CD8-positive, alpha-beta memory T cell (primary cell): Measurements from ENCODE around the gene MYL3. TPM values are rescaled to one million over a fixed set of nuclear protein-coding genes. Genes with fewer than 3 reads are reported as not detected.
A peak's percentile ranks its signal among the peaks of the same experiment; 100 is the strongest.

Experiments used
- CTCF ChIA-PET: fragments of 350-600 bp; sonication (Branson Sonifier 250); formaldehyde crosslinking; loops from one replicate; lab custom pipeline; 2021; ENCODE audit warnings: antibody characterized with exemption; lab: Charles Lee
- POLR2A ChIA-PET: fragments of 350-600 bp; sonication (Branson Sonifier 250); formaldehyde crosslinking; loops from one replicate; lab custom pipeline; 2021; ENCODE audit warnings: antibody characterized with exemption; lab: Charles Lee
- DNase-seq, 5 donors: peaks; one replicate each; pipeline versions ENCODE4 v3.0.0 to v3.0.0-alpha.2; 2020 to 2022; ENCODE audit warnings: mixed read lengths in 1 of 5
- H3K27ac ChIP-seq: one replicate; pipeline ENCODE4 v1.7.0; 2013; ENCODE audit warnings: low read depth, mild to moderate bottlenecking, low read length, moderate library complexity
- H3K27me3 ChIP-seq: 2 replicates; pipeline ENCODE4 v1.7.0; 2013; ENCODE audit warnings: low read length, mild to moderate bottlenecking; ENCODE audit not compliant: insufficient read depth, poor library complexity, severe bottlenecking
- H3K36me3 ChIP-seq: 2 replicates; pipeline ENCODE4 v1.7.0; 2013; ENCODE audit warnings: mild to moderate bottlenecking, low read length, moderate library complexity; ENCODE audit not compliant: insufficient read depth
- H3K4me1 ChIP-seq: 2 replicates; pipeline ENCODE4 v1.7.0; 2013; ENCODE audit warnings: mild to moderate bottlenecking, low read length, moderate library complexity; ENCODE audit not compliant: insufficient read depth
- H3K4me3 ChIP-seq: 2 replicates; pipeline ENCODE4 v1.7.0; 2013; ENCODE audit warnings: mild to moderate bottlenecking, low read length
- H3K9me3 ChIP-seq: 2 replicates; pipeline ENCODE4 v1.7.0; 2013; ENCODE audit warnings: mild to moderate bottlenecking, low read length
- H3K27ac Mint-ChIP-seq, 8 donors: one replicate each; pipeline ENCODE4 v1.8.0; 2020 to 2021; ENCODE audit warnings: mixed read lengths in 8 of 8, mild to moderate bottlenecking in 6 of 8, inconsistent platforms in 3 of 8, moderate library complexity in 3 of 8
- H3K27me3 Mint-ChIP-seq, 2 donors: one replicate each; pipeline ENCODE4 v1.8.0; 2020 to 2021; ENCODE audit warnings: mixed read lengths in 2 of 2, mild to moderate bottlenecking in 1 of 2, moderate library complexity in 1 of 2
- H3K36me3 Mint-ChIP-seq, 3 donors: one replicate each; pipeline ENCODE4 v1.8.0; 2020 to 2021; ENCODE audit warnings: mixed read lengths in 3 of 3, inconsistent platforms in 1 of 3, mild to moderate bottlenecking in 1 of 3
- H3K4me1 Mint-ChIP-seq, 3 donors: one replicate each; pipeline ENCODE4 v1.8.0; 2020 to 2021; ENCODE audit warnings: mixed read lengths in 3 of 3, inconsistent platforms in 1 of 3, mild to moderate bottlenecking in 1 of 3
- H3K4me3 Mint-ChIP-seq, 7 donors: one replicate each; pipeline ENCODE4 v1.8.0; 2020 to 2021; ENCODE audit warnings: mixed read lengths in 7 of 7, mild to moderate bottlenecking in 6 of 7, moderate library complexity in 4 of 7, inconsistent platforms in 2 of 7
- H3K9me3 Mint-ChIP-seq, 5 donors: one replicate each; pipeline ENCODE4 v1.8.0; 2020 to 2022; ENCODE audit warnings: mixed read lengths in 5 of 5, mild to moderate bottlenecking in 3 of 5, moderate library complexity in 2 of 5, inconsistent platforms in 1 of 5
- polyA plus RNA-seq: library from polyadenylated mRNA; unstranded; fragments of 300-500 nt; fragmentation: Illumina TruSeq; gene quantifications from one replicate; pipeline ENCODE4 v1.2.3, GENCODE V29; 2021
- total RNA-seq, 2 experiments: library from RNA; stranded (reverse); gene quantifications; one replicate each; pipeline ENCODE4 v1.2.3, GENCODE V29; 2021

MYL3 gene
- total and polyA plus RNA-seq, 3 experiments from 2014 or later, result not detected

- POLR2A ChIA-PET, result no interaction called here
- Histone ChIP-seq H3K4me1 (no peaks in the 10 kb centered on the region), H3K36me3 (no peaks in the 10 kb centered on the region), H3K4me3 (no peak overlapping the region), H3K27ac (no peak overlapping the region), H3K27me3 (no peaks in the 10 kb centered on the region), H3K9me3 (no peaks in the 10 kb centered on the region)
- H3K27me3 Mint-ChIP-seq, result peaks cover 2 to 17% of the 10 kb centered on the region in 2 donors
- peak in 1 of 5 donors; percentile 18 for DNase-seq
- H3K36me3 Mint-ChIP-seq, result no peaks in the 10 kb centered on the region
- CTCF ChIA-PET, result interaction anchor here (1.7 to 2.8 kb wide), 8 partner anchors 17 to 475 kb away, joined by 4 to 18 read pairs (median 8); no protein-coding TSS in a partner anchor
- H3K4me3 Mint-ChIP-seq, result no peak overlapping the region
- no peak overlapping the region for H3K27ac Mint-ChIP-seq
- peaks cover 0 to 2% (median 0%) of the 10 kb centered on the region in 3 donors for H3K4me1 Mint-ChIP-seq
- H3K9me3 Mint-ChIP-seq, result no peaks in the 10 kb centered on the region
These were observed 2.3 kb upstream of the MYL3 start for GRCh38 chr3:46865546-46865945.

- no peak overlapping the region for H3K27ac Mint-ChIP-seq
- H3K4me3 Mint-ChIP-seq, result no peak overlapping the region
- H3K36me3 ChIP-seq, result no peaks in the 10 kb centered on the region
- ChIA-PET POLR2A (no interaction called here), CTCF (interaction anchor here (1.7 to 2.6 kb wide), 3 partner anchors 44 to 475 kb away, joined by 4 to 16 read pairs (median 5); no protein-coding TSS in a partner anchor)
- H3K4me1 Mint-ChIP-seq, result peaks cover 0 to 2% (median 0%) of the 10 kb centered on the region in 3 donors
- peak in 1 of 5 donors; percentile 16 for DNase-seq
- H3K4me3 ChIP-seq, result no peak overlapping the region
- no peaks in the 10 kb centered on the region for H3K9me3 Mint-ChIP-seq
- no peaks in the 10 kb centered on the region for H3K27me3 ChIP-seq
- H3K9me3 ChIP-seq, result no peaks in the 10 kb centered on the region
- H3K36me3 Mint-ChIP-seq, result no peaks in the 10 kb centered on the region
- H3K4me1 ChIP-seq, result no peaks in the 10 kb centered on the region
- H3K27ac ChIP-seq, result no peak overlapping the region
- H3K27me3 Mint-ChIP-seq, result peaks cover 2 to 16% of the 10 kb centered on the region in 2 donors
These were observed 1.8 kb upstream of the MYL3 start for GRCh38 chr3:46865031-46865507.

- Mint-ChIP-seq H3K27ac (no peak overlapping the region), H3K27me3 (peaks cover 4 to 9% of the 10 kb centered on the region in 2 donors), H3K4me3 (no peak overlapping the region), H3K4me1 (peaks cover 0 to 2% (median 0%) of the 10 kb centered on the region in 3 donors), H3K9me3 (no peaks in the 10 kb centered on the region), H3K36me3 (no peaks in the 10 kb centered on the region)
- DNase-seq, result peak in 1 of 5 donors; percentile 33
- no peaks in the 10 kb centered on the region for H3K4me1 ChIP-seq
- no peak overlapping the region for H3K4me3 ChIP-seq
- no peaks in the 10 kb centered on the region for H3K36me3 ChIP-seq
- no peaks in the 10 kb centered on the region for H3K9me3 ChIP-seq
- no peaks in the 10 kb centered on the region for H3K27me3 ChIP-seq
- POLR2A ChIA-PET, result no interaction called here
- H3K27ac ChIP-seq, result no peak overlapping the region
- CTCF ChIA-PET, result no interaction called here
These were observed 1.0 kb upstream of the MYL3 start for GRCh38 chr3:46864061-46864881.

DNA sequence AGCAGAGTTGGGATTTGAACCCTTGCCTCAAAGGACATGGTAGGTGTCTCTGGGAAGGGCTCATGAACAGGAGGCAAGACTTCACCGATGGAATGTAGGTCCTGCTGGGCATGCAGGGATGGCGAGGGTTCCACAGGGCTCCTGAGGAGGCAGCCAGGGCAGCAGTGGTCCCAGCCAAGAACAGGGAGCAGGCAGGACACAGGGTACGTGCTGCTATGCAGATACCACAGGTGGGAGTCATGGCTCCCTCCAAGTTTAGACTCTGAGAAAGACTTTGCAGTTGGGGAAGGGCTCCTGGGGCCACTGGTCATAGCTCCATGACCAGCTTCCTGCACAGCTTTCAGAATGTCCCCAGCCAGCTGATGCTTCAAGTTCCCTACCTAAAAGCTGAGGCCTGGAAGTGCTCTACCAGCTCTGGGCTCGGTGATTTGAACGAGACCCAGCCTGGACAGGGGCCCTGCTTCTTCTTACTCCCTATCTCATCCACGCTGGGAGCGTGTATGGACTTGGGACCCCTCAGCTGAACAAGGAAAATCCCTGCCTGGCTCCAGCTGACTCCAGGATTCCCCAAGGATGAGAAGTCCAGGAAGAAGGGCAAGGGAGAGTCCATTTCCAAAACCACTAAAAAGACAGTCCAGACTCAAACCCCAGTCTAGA, 747 bp downstream of the MYL3 start:
- H3K27ac Mint-ChIP-seq, result no peak overlapping the region
- Histone ChIP-seq H3K36me3 (no peaks in the 10 kb centered on the region), H3K4me1 (no peaks in the 10 kb centered on the region), H3K27ac (no peak overlapping the region), H3K9me3 (no peaks in the 10 kb centered on the region), H3K27me3 (no peaks in the 10 kb centered on the region), H3K4me3 (no peak overlapping the region)
- ChIA-PET POLR2A (interaction anchor here (0.6 kb wide), 1 partner anchor 248 kb away, joined by 6 read pairs; no protein-coding TSS in a partner anchor), CTCF (interaction anchor here (1.2 to 1.5 kb wide), 2 partner anchors 9 to 33 kb away, joined by 5 to 6 read pairs; no protein-coding TSS in a partner anchor)
- H3K27me3 Mint-ChIP-seq, result peaks cover 3 to 10% of the 10 kb centered on the region in 2 donors
- no peak overlapping the region for H3K4me3 Mint-ChIP-seq
- no peaks in the 10 kb centered on the region for H3K9me3 Mint-ChIP-seq
- H3K4me1 Mint-ChIP-seq, result peaks cover 0 to 2% (median 0%) of the 10 kb centered on the region in 3 donors
- peak in 1 of 5 donors; percentile 19 for DNase-seq
- H3K36me3 Mint-ChIP-seq, result no peaks in the 10 kb centered on the region

- H3K36me3 ChIP-seq, result no peaks in the 10 kb centered on the region
- no peaks in the 10 kb centered on the region for H3K27me3 ChIP-seq
- no peak overlapping the region for H3K4me3 ChIP-seq
- H3K27me3 Mint-ChIP-seq, result peaks cover 3 to 11% of the 10 kb centered on the region in 2 donors
- H3K27ac Mint-ChIP-seq, result no peak overlapping the region
- H3K4me1 ChIP-seq, result no peaks in the 10 kb centered on the region
- CTCF ChIA-PET, result no interaction called here
- H3K9me3 Mint-ChIP-seq, result no peaks in the 10 kb centered on the region
- H3K4me1 Mint-ChIP-seq, result peaks cover 0 to under 1% (median 0%) of the 10 kb centered on the region in 3 donors
- H3K4me3 Mint-ChIP-seq, result no peak overlapping the region
- POLR2A ChIA-PET, result no interaction called here
- DNase-seq, result peak in 1 of 5 donors; percentile 26
- H3K9me3 ChIP-seq, result no peaks in the 10 kb centered on the region
- H3K36me3 Mint-ChIP-seq, result no peaks in the 10 kb centered on the region
- H3K27ac ChIP-seq, result no peak overlapping the region
These were observed 1.5 kb downstream of the MYL3 start for GRCh38 chr3:46861605-46862368.

GRCh38 chr3:46860810-46861604, 2.2 kb downstream of the MYL3 start:
- H3K27ac Mint-ChIP-seq, result no peak overlapping the region
- ChIA-PET CTCF (no interaction called here), POLR2A (no interaction called here)
- Histone ChIP-seq H3K4me3 (no peak overlapping the region), H3K27ac (no peak overlapping the region), H3K4me1 (no peaks in the 10 kb centered on the region), H3K36me3 (no peaks in the 10 kb centered on the region), H3K9me3 (no peaks in the 10 kb centered on the region), H3K27me3 (no peaks in the 10 kb centered on the region)
- H3K27me3 Mint-ChIP-seq, result peaks cover 3 to 16% of the 10 kb centered on the region in 2 donors
- H3K4me1 Mint-ChIP-seq, result no peaks in the 10 kb centered on the region
- no peak overlapping the region for H3K4me3 Mint-ChIP-seq
- H3K36me3 Mint-ChIP-seq, result no peaks in the 10 kb centered on the region
- DNase-seq, result peak in 1 of 5 donors; percentile 17
- H3K9me3 Mint-ChIP-seq, result no peaks in the 10 kb centered on the region
